GM12878 (cell line): ENCODE results near the gene PSMA8.

Experiments used
- BHLHE40 ChIP-seq, 2 experiments: fragments of 450-650 bp in 1 of 2; IDR thresholded peaks; 2 replicates each; pipeline ENCODE4 v1.6.1; 2011 to 2017; ENCODE audit warnings: low read depth in 2 of 2, borderline replicate concordance in 1 of 2, improper control_type of control experiment in 1 of 2, low read length in 1 of 2, mild to moderate bottlenecking in 1 of 2
- EGR1 ChIP-seq, 2 experiments: IDR thresholded peaks; 1 replicate in 1 of 2; 2 replicates in 1 of 2; pipeline ENCODE4 v1.6.1; 2011 to 2012; ENCODE audit warnings: low read depth in 2 of 2, low read length in 2 of 2, borderline replicate concordance in 1 of 2, mild to moderate bottlenecking in 1 of 2, moderate library complexity in 1 of 2
- EZH2 ChIP-seq: IDR thresholded peaks from 2 replicates; pipeline ENCODE4 v1.6.1; 2012; ENCODE audit warnings: low read depth, mild to moderate bottlenecking, control low read depth, inconsistent platforms, low read length, borderline replicate concordance; ENCODE audit not compliant: control insufficient read depth
- MTA3 ChIP-seq: IDR thresholded peaks from 2 replicates; pipeline ENCODE4 v1.6.1; 2012; ENCODE audit warnings: low read length, inconsistent platforms, borderline replicate concordance
- POLR2A ChIP-seq: IDR thresholded peaks from 2 replicates; pipeline ENCODE4 v1.6.1; 2011; ENCODE audit warnings: low read depth, mild to moderate bottlenecking, low read length
- RAD21 ChIP-seq: IDR thresholded peaks from 2 replicates; pipeline ENCODE4 v1.6.1; 2011; ENCODE audit warnings: mild to moderate bottlenecking, low read depth, low read length, moderate library complexity; ENCODE audit not compliant: insufficient read depth
- RBBP5 ChIP-seq: fragments of 200-600 bp; sonication (generic); conservative IDR thresholded peaks from 2 replicates; pipeline ENCODE4 v1.6.1; 2016
- TAF1 ChIP-seq: IDR thresholded peaks from 2 replicates; pipeline ENCODE4 v1.6.1; 2011; ENCODE audit warnings: mild to moderate bottlenecking, low read depth, low read length, borderline replicate concordance
- TF ChIP-seq, protein P1 (sequence below), 3 experiments: IDR thresholded peaks in 2 of 3; conservative IDR thresholded peaks in 1 of 3; 2 replicates each; pipeline ENCODE4 v1.5.1; 2011; ENCODE audit warnings: low read depth in 3 of 3, low read length in 3 of 3, mild to moderate bottlenecking in 3 of 3, control low read depth in 2 of 3, moderate library complexity in 2 of 3, inconsistent platforms in 1 of 3, mixed read lengths in 1 of 3; ENCODE audit not compliant: control insufficient read depth in 2 of 3, insufficient read depth in 1 of 3; ENCODE audit errors: extremely low read depth in 1 of 3
- TF ChIP-seq, protein P2 (sequence below): fragments of 450-650 bp; formaldehyde crosslinking; IDR thresholded peaks from 2 replicates; pipeline ENCODE4 v1.5.0; 2022; ENCODE audit warnings: mild to moderate bottlenecking, missing genetic modification characterization
- TF ChIP-seq, protein P3 (sequence below): fragments of 450-650 bp; IDR thresholded peaks from 2 replicates; pipeline ENCODE4 v1.6.1; 2016; ENCODE audit warnings: mild to moderate bottlenecking, moderate library complexity, borderline replicate concordance

DNA sequence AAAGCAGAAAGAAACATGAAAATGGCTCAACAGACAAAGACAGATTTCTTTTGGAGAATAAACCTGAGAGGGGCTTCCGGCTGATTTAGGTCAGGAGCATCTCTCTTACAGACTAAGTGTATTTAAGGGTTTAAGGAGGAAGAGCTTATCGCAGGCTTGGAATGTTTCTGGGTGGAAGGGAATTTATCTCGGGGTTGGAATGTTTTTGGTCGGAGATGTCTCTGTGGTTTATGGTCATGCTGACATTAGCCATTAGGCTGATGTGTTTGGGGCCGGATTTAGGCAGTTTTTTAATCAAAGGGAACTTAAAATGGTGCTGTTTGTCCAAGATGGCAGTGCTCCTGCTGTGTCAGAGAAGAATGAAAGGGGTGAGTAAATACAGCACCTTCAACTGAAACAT, 14.4 kb upstream of the PSMA8 start:
- TF ChIP-seq, protein P1, sequence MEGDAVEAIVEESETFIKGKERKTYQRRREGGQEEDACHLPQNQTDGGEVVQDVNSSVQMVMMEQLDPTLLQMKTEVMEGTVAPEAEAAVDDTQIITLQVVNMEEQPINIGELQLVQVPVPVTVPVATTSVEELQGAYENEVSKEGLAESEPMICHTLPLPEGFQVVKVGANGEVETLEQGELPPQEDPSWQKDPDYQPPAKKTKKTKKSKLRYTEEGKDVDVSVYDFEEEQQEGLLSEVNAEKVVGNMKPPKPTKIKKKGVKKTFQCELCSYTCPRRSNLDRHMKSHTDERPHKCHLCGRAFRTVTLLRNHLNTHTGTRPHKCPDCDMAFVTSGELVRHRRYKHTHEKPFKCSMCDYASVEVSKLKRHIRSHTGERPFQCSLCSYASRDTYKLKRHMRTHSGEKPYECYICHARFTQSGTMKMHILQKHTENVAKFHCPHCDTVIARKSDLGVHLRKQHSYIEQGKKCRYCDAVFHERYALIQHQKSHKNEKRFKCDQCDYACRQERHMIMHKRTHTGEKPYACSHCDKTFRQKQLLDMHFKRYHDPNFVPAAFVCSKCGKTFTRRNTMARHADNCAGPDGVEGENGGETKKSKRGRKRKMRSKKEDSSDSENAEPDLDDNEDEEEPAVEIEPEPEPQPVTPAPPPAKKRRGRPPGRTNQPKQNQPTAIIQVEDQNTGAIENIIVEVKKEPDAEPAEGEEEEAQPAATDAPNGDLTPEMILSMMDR (IDR thresholded peaks at IDR 0.05 in 2 of 3, conservative IDR thresholded peaks at IDR 0.05 in 1 of 3; ENCODE audit: control insufficient read depth in 2 of 3, extremely low read depth in 1 of 3, insufficient read depth in 1 of 3, low read depth in 3 of 3, low read length in 3 of 3): no peak
- no peak for TF ChIP-seq POLR2A
- TF ChIP-seq, protein P2, sequence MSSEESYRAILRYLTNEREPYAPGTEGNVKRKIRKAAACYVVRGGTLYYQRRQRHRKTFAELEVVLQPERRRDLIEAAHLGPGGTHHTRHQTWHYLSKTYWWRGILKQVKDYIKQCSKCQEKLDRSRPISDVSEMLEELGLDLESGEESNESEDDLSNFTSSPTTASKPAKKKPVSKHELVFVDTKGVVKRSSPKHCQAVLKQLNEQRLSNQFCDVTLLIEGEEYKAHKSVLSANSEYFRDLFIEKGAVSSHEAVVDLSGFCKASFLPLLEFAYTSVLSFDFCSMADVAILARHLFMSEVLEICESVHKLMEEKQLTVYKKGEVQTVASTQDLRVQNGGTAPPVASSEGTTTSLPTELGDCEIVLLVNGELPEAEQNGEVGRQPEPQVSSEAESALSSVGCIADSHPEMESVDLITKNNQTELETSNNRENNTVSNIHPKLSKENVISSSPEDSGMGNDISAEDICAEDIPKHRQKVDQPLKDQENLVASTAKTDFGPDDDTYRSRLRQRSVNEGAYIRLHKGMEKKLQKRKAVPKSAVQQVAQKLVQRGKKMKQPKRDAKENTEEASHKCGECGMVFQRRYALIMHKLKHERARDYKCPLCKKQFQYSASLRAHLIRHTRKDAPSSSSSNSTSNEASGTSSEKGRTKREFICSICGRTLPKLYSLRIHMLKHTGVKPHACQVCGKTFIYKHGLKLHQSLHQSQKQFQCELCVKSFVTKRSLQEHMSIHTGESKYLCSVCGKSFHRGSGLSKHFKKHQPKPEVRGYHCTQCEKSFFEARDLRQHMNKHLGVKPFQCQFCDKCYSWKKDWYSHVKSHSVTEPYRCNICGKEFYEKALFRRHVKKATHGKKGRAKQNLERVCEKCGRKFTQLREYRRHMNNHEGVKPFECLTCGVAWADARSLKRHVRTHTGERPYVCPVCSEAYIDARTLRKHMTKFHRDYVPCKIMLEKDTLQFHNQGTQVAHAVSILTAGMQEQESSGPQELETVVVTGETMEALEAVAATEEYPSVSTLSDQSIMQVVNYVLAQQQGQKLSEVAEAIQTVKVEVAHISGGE (CRISPR knock-in tag): no peak
- no peak for TF ChIP-seq EGR1 (IDR thresholded peaks at IDR 0.05; ENCODE audit: borderline replicate concordance in 1 of 2, low read depth in 2 of 2, low read length in 2 of 2)
- TF ChIP-seq TAF1: no peak
- TF ChIP-seq MTA3: no peak
- no peak for TF ChIP-seq EZH2
- TF ChIP-seq, protein P3, sequence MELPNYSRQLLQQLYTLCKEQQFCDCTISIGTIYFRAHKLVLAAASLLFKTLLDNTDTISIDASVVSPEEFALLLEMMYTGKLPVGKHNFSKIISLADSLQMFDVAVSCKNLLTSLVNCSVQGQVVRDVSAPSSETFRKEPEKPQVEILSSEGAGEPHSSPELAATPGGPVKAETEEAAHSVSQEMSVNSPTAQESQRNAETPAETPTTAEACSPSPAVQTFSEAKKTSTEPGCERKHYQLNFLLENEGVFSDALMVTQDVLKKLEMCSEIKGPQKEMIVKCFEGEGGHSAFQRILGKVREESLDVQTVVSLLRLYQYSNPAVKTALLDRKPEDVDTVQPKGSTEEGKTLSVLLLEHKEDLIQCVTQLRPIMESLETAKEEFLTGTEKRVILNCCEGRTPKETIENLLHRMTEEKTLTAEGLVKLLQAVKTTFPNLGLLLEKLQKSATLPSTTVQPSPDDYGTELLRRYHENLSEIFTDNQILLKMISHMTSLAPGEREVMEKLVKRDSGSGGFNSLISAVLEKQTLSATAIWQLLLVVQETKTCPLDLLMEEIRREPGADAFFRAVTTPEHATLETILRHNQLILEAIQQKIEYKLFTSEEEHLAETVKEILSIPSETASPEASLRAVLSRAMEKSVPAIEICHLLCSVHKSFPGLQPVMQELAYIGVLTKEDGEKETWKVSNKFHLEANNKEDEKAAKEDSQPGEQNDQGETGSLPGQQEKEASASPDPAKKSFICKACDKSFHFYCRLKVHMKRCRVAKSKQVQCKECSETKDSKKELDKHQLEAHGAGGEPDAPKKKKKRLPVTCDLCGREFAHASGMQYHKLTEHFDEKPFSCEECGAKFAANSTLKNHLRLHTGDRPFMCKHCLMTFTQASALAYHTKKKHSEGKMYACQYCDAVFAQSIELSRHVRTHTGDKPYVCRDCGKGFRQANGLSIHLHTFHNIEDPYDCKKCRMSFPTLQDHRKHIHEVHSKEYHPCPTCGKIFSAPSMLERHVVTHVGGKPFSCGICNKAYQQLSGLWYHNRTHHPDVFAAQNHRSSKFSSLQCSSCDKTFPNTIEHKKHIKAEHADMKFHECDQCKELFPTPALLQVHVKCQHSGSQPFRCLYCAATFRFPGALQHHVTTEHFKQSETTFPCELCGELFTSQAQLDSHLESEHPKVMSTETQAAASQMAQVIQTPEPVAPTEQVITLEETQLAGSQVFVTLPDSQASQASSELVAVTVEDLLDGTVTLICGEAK: no peak
- TF ChIP-seq BHLHE40 (IDR thresholded peaks at IDR 0.05; ENCODE audit: borderline replicate concordance in 1 of 2, low read depth in 2 of 2, low read length in 1 of 2): no peak
- no peak for TF ChIP-seq RBBP5
- TF ChIP-seq RAD21: no peak
